ENCODE data around the gene RAD52.
"Not testable (repeated sequence)": the region's sequence is repeated elsewhere in the genome, so short reads cannot be mapped to it uniquely, and the experiment has no call there.

RAD52 gene

GRCh38 chr12:966724-967123, 17.2 kb upstream of the RAD52 start:
- peak; percentile 74 for DNase-seq

GRCh38 chr12:958588-959123, 9.2 kb upstream of the RAD52 start:
- no peak for DNase-seq

- DNase-seq = peak; percentile 7
Observed at GRCh38 chr12:955939-956338, 6.4 kb upstream of the RAD52 start.

- no peak for DNase-seq
Observed at GRCh38 chr12:954741-955140, 5.2 kb upstream of the RAD52 start.

- DNase-seq = no peak
Observed at GRCh38 chr12:953776-954175, 4.3 kb upstream of the RAD52 start.

DNA sequence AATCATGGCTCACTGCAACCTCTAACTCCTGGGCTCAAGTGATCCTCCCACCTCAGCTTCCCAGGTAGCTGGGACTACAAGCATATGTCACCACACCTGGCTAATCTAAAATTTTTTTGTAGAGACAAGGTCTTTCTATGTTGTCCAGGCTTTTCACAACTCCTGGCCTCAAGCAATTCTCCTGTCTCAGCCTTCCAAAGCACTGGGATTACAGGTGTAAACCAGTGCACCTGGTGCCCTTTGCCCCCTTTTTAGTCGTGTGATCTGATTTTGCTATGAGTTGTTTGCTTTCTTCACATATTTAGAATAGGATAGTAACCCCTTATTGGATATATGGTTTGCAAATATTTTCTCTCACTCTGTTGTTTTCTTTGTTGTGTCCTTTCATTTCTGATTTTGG, 1.7 kb upstream of the RAD52 start:
- no peak for DNase-seq

DNA sequence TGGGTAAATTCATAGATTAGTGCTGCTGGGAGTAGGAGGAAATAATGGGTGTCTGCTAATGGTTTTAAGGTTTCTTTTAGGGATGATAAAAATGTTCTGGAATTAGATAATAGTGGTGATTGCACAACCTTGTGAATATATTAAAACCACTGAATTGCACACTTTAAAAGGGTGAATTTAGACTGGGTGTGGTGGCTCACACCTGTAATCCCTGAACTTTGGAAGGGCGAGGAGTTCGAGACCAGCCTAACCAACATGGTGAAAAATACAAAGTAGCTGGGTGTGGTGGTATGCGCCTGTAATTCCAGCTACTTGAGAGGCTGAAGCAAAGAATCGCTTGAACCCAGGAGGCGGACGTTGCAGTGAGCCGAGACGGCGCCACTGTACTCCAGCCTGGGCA, 1.3 kb downstream of the RAD52 start:
- DNase-seq = no peak

DNA sequence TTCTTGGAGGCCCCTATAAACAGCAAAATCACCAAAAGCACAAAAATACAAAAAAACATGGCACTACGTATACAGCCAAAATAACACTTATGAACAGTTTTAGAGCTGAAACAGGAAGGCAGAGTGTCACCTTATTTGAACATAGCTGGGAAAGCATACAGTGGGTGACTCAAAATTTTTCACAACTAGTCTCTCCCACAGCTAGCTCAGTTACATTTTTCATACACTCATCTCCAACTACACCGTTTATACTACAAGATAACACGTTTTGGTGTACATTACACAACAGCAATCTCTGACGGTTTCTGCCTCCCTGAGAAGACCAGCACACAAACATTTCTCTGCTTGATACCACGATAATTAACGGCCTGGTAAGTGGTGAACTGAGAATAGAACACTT, 2.9 kb downstream of the RAD52 start:
- DNase-seq = peak; percentile 11

DNA sequence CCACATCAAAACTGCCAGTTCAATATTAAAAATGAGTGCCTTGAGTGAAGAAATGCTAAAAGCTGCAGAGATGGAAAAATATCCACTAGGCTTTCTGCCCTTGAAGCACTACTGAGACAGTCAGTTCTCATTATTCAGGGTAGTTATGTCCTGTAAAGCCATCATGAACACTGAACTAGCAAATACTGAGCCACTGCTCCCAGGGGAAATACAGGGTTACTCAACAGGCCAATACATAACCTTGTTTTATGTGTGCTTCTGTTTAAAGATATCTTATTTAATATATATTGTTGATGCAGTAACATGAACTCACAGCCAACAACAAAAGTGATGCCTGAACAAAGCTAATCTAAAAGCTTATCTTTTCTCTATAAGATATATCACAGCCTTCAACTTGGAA, 3.3 kb downstream of the RAD52 start:
- no peak for DNase-seq

GRCh38 chr12:944211-944610, 5.3 kb downstream of the RAD52 start:
- no peak for DNase-seq

DNA sequence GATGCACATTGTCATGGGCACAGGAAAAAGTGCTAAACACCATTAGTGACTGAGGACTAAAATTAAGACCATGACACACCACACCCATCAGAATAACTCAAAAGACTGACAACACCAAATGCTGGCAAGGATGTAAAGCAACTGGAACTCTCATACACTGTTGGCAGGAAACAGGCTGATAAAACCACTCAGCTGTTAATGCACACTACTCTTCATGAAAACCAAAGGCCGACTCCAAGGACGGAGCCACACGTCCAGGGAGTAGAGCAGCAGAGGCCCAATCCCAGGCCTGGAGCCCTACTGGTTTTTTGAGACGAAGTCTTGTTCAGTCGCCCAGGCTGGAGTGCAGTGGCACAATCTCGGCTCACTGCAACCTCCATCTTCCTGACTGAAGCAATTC, 6.4 kb downstream of the RAD52 start:
- DNase-seq = no peak

- DNase-seq = no peak
Observed at GRCh38 chr12:938810-939209, 10.7 kb downstream of the RAD52 start.

GRCh38 chr12:936377-937345, 12.8 kb downstream of the RAD52 start:
- DNase-seq = no peak

GRCh38 chr12:935891-936290, 13.6 kb downstream of the RAD52 start:
- not testable (repeated sequence) for DNase-seq

DNA sequence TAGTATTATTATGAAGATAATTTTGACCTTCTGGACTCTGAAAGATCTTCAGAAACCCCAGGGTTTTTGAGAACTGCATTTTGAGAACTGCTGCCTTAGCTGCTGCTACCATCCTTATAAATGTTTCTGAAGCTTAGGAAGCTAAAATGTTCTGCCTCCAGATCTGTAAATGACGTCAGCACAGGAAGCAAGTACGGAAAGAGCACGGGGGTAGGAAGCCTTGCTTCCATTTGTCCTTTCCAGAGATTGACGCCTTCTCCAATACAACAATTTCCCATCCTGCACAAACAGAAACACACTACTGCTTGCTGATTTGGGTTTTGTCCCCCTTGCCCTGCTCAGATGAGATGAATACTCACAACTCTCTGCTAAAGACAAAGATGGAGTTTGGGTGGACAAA, 17.9 kb downstream of the RAD52 start:
- no peak for DNase-seq

GRCh38 chr12:931060-931459, 18.4 kb downstream of the RAD52 start:
- no peak for DNase-seq

- DNase-seq = no peak
Observed at GRCh38 chr12:926641-927040, 22.9 kb downstream of the RAD52 start.

GRCh38 chr12:922285-922684, 27.2 kb downstream of the RAD52 start:
- DNase-seq = no peak

DNA sequence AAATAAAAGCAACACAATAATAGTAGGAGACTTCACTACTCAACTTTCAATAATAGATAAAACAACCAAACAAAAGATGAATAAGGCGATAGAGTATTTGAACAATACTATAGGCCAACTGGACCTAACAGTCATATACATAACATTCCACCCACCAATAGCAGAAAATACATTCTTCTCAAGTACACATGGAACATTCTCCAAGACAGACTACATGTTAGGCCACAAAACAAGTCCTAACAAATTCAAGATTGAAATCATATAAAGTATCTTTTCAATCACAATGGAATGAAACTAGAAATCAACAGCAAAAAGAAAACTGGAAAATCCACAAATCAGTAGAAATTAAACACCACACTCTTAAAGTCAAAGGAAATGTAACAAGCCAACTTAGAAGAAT, 28.8 kb downstream of the RAD52 start:
- DNase-seq = no peak

GRCh38 chr12:916712-917445, 32.6 kb downstream of the RAD52 start:
- DNase-seq = no peak

GRCh38 chr12:916240-916639, 33.3 kb downstream of the RAD52 start:
- no peak for DNase-seq

DNA sequence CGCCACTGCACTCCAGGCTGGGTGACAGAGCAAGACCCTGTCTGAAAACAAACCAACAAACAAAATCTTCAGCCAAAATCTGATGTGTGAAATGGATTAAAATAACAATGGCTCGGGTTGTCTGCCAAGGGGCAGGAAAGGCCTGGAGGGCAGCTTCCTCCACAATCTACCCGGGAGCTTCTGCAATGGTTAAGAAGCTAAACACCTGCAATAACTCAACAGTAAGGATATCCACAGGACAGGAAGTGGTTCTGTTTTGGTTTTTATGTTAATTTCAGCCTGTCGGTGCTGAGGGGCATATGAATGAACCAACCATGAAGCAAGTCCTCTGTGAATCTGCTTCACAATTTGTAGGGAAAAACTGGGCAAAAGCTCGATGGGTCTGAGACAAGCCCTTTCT, 34.4 kb downstream of the RAD52 start:
- DNase-seq = peak; percentile 29

DNA sequence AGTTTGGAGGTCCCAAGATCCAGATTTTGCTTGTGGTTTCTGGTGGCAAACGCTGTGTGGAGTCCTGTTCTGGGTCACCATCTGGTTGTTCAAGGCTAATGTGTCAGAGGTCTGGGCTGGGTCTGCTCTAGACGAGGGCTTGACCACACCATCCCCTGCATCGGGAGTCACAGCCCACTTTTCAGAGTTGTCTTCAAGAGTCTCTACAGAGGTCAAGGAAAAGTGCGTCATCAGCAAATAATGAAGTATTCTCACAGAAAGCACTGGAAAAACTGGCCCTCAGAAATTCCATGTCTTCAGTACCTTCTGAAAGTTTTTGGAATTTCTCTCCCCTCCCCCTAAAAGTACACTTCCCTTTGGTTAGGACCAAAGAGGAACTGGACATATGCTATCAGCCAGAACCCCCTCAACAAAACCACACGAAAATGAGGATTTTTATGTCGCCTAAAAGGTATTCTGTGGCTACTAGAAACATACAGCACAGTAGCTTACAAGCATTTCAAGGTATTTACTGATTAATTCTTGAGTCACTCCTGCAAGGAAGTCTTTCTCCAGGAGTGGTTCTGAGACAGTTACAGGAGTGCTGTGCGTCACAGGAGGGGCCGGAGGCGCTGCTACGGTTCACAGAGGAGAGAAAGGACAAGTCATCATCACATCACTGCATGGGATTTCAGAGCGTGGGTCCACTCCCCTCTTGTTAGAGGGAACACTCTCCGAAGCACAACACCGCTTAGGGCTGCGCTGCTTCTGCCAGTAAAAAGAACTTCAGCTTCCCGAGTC, 35.4 kb downstream of the RAD52 start:
- peak; percentile 48 for DNase-seq
